Neural cell (in vitro differentiated cells): Measurements from ENCODE around the gene ADCY2. TPM values are rescaled to one million over a fixed set of nuclear protein-coding genes. Genes with fewer than 3 reads are reported as not detected.

Experiments used
- H2AFZ ChIP-seq: fragments of 200-600, 300-800 bp; sonication (generic), shearing (Covaris generic); 2 replicates; pipeline ENCODE4 v1.6.0; 2014; ENCODE audit warnings: low read depth, mild to moderate bottlenecking, antibody characterized with exemption, low read length, moderate library complexity
- H3F3A ChIP-seq: fragments of 200-600 bp; shearing (Covaris generic); 2 replicates; pipeline ENCODE4 v1.6.1; 2016; ENCODE audit warnings: mild to moderate bottlenecking, moderate library complexity, mixed read lengths, antibody characterized with exemption, low read length; ENCODE audit not compliant: insufficient read depth, poor library complexity, severe bottlenecking
- H3K27ac ChIP-seq: fragments of 200-600, 300-800 bp; sonication (generic), shearing (Covaris generic); 2 replicates; pipeline ENCODE4 v1.5.1; 2014; ENCODE audit warnings: mild to moderate bottlenecking, low read length, moderate library complexity
- H3K27me3 ChIP-seq: fragments of 300-800, 200-600 bp; sonication (generic), shearing (Covaris generic); 2 replicates; pipeline ENCODE4 v1.6.0; 2014; ENCODE audit warnings: mild to moderate bottlenecking, low read depth, low read length, moderate library complexity; ENCODE audit not compliant: insufficient read depth
- H3K36me3 ChIP-seq: fragments of 300-800, 200-600 bp; sonication (generic), shearing (Covaris generic); 2 replicates; pipeline ENCODE4 v1.5.1; 2014; ENCODE audit warnings: mild to moderate bottlenecking, antibody characterized with exemption, low read length, moderate library complexity; ENCODE audit not compliant: insufficient read depth
- H3K4me2 ChIP-seq: fragments of 300-800, 200-600 bp; sonication (generic), shearing (Covaris generic); 2 replicates; pipeline ENCODE4 v1.6.0; 2014; ENCODE audit warnings: mild to moderate bottlenecking, low read length
- H3K4me3 ChIP-seq: fragments of 300-800, 200-600 bp; sonication (generic), shearing (Covaris generic); 2 replicates; pipeline ENCODE4 v1.5.1; 2014; ENCODE audit warnings: mild to moderate bottlenecking, low read length, moderate library complexity
- H3K79me2 ChIP-seq: fragments of 200-600 bp; shearing (Covaris generic); replicated peaks from 2 replicates; pipeline ENCODE4 v1.6.0; 2014; ENCODE audit warnings: mild to moderate bottlenecking, low read length, moderate library complexity; ENCODE audit not compliant: insufficient read depth
- H3K9ac ChIP-seq: fragments of 300-800, 200-600 bp; sonication (generic), shearing (Covaris generic); 2 replicates; pipeline ENCODE4 v1.6.1; 2016; ENCODE audit warnings: mild to moderate bottlenecking, low read length, mixed read lengths
- H3K9me2 ChIP-seq: fragments of 200-600 bp; shearing (Covaris generic); 2 replicates; pipeline ENCODE4 v1.6.1; 2016; ENCODE audit warnings: mild to moderate bottlenecking, low read length, mixed read lengths; ENCODE audit not compliant: insufficient read depth
- H3K9me3 ChIP-seq: fragments of 200-600, 300-800 bp; sonication (generic), shearing (Covaris generic); 2 replicates; pipeline ENCODE4 v1.6.1; 2016; ENCODE audit warnings: mild to moderate bottlenecking, mixed run types, low read length, moderate library complexity, mixed read lengths
- H4K20me1 ChIP-seq: fragments of 200-600 bp; shearing (Covaris generic); 2 replicates; pipeline ENCODE4 v1.6.1; 2016; ENCODE audit warnings: mild to moderate bottlenecking, mixed run types; ENCODE audit not compliant: insufficient read depth
- EP300 ChIP-seq: fragments of 450-650 bp; conservative IDR thresholded peaks from 2 replicates; pipeline ENCODE4 v1.6.1; 2014; ENCODE audit warnings: antibody characterized with exemption, mild to moderate bottlenecking, moderate library complexity; ENCODE audit not compliant: poor library complexity, severe bottlenecking
- EZH2 ChIP-seq: fragments of 200-600, 300-800 bp; shearing (Covaris generic), sonication (generic); IDR thresholded peaks from 2 replicates; pipeline ENCODE4 v1.6.1; 2014; ENCODE audit warnings: antibody characterized with exemption, low read length, borderline replicate concordance, mild to moderate bottlenecking; ENCODE audit not compliant: insufficient read depth, poor library complexity, severe bottlenecking
- MXI1 ChIP-seq: fragments of 450-650 bp; conservative IDR thresholded peaks from 2 replicates; pipeline ENCODE4 v1.6.1; 2014; ENCODE audit warnings: antibody characterized with exemption, mild to moderate bottlenecking; ENCODE audit not compliant: poor library complexity, severe bottlenecking
- POLR2AphosphoS5 ChIP-seq: IDR thresholded peaks from 2 replicates; pipeline ENCODE4 v1.6.1; 2012
- RAD21 ChIP-seq: fragments of 450-650 bp; conservative IDR thresholded peaks from 2 replicates; pipeline ENCODE4 v1.6.1; 2014; ENCODE audit warnings: antibody characterized with exemption, mild to moderate bottlenecking, moderate library complexity
- SMC3 ChIP-seq: fragments of 450-650 bp; conservative IDR thresholded peaks from 2 replicates; pipeline ENCODE4 v1.6.1; 2014; ENCODE audit warnings: antibody characterized with exemption, mild to moderate bottlenecking, moderate library complexity; ENCODE audit not compliant: poor library complexity
- TAF1 ChIP-seq: IDR thresholded peaks from 2 replicates; pipeline ENCODE4 v1.6.1; 2012; ENCODE audit warnings: low read depth
- polyA plus RNA-seq: library from polyadenylated mRNA; depleted of rRNA; stranded (reverse); fragments of >200 nt; gene quantifications from 2 replicates; pipeline ENCODE4 v1.2.3, GENCODE V29; 2014
- TF ChIP-seq, protein P1 (sequence below): IDR thresholded peaks from 2 replicates; pipeline ENCODE4 v1.6.1; 2012; ENCODE audit warnings: borderline replicate concordance
- TF ChIP-seq, protein P2 (sequence below): fragments of 450-650 bp; IDR thresholded peaks from 2 replicates; pipeline ENCODE4 v1.5.1; 2014; ENCODE audit warnings: antibody characterized with exemption, mild to moderate bottlenecking, moderate library complexity; ENCODE audit not compliant: poor library complexity, severe bottlenecking

Gene ADCY2
- polyA plus RNA-seq, 1 donor from 2014 or later: 1.9 TPM

DNA sequence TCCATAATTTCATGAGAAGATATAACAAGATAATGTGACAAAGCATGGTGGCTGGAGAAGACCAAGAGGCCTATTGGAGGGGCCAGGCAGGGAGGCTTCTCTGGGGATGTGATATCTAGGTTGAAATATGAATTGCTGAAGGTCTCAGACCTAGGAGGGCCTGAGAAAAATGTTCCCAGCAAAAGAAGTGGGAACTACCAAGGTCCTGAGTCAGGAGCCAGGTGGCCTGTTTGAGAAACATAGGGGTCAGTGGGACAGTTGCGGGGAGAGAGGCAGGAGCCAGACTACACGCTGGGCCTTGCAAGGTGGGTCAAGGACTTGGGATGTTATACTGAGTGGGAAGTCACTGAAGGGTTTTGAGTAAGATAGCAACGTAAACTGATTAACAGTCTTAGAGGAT, 238.9 kb downstream of the ADCY2 start:
- Histone ChIP-seq H3F3A (no peaks in the 10 kb centered on the region), H3K27ac (no peak overlapping the region), H3K27me3 (no peaks in the 10 kb centered on the region), H4K20me1 (no peaks in the 10 kb centered on the region), H3K36me3 (no peaks in the 10 kb centered on the region), H3K79me2 (no peaks in the 10 kb centered on the region), H3K4me2 (no peak overlapping the region), H3K9me3 (no peaks in the 10 kb centered on the region), H3K4me3 (no peak overlapping the region), H3K9ac (no peak overlapping the region), H2AFZ (no peak overlapping the region), H3K9me2 (no peaks in the 10 kb centered on the region)
- TF ChIP-seq MXI1: no peak
- TF ChIP-seq EP300: no peak
- no peak for TF ChIP-seq TAF1
- TF ChIP-seq, protein P1, sequence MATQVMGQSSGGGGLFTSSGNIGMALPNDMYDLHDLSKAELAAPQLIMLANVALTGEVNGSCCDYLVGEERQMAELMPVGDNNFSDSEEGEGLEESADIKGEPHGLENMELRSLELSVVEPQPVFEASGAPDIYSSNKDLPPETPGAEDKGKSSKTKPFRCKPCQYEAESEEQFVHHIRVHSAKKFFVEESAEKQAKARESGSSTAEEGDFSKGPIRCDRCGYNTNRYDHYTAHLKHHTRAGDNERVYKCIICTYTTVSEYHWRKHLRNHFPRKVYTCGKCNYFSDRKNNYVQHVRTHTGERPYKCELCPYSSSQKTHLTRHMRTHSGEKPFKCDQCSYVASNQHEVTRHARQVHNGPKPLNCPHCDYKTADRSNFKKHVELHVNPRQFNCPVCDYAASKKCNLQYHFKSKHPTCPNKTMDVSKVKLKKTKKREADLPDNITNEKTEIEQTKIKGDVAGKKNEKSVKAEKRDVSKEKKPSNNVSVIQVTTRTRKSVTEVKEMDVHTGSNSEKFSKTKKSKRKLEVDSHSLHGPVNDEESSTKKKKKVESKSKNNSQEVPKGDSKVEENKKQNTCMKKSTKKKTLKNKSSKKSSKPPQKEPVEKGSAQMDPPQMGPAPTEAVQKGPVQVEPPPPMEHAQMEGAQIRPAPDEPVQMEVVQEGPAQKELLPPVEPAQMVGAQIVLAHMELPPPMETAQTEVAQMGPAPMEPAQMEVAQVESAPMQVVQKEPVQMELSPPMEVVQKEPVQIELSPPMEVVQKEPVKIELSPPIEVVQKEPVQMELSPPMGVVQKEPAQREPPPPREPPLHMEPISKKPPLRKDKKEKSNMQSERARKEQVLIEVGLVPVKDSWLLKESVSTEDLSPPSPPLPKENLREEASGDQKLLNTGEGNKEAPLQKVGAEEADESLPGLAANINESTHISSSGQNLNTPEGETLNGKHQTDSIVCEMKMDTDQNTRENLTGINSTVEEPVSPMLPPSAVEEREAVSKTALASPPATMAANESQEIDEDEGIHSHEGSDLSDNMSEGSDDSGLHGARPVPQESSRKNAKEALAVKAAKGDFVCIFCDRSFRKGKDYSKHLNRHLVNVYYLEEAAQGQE: no peak

DNA sequence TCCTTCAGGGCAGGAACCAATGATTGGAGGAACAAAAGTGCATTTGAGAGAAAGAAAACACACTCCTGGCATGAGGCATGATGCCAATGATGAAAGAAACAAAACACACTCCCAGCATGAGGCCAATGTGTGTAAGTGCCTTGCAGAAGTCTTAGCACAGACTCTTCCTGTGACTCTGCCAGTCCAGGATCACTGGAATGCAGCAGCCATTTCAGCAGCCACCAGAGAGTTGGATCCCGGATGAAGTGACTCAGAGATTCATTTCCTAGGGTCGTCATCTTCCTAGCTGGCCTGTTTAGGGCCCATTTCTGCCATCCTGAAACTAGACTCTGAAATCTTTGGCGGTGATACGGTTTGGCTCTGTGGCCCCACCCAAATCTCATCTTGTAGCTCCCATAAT, 242.5 kb downstream of the ADCY2 start:
- TF ChIP-seq, protein P1: no peak
- no peak for TF ChIP-seq POLR2AphosphoS5
- TF ChIP-seq, protein P2, sequence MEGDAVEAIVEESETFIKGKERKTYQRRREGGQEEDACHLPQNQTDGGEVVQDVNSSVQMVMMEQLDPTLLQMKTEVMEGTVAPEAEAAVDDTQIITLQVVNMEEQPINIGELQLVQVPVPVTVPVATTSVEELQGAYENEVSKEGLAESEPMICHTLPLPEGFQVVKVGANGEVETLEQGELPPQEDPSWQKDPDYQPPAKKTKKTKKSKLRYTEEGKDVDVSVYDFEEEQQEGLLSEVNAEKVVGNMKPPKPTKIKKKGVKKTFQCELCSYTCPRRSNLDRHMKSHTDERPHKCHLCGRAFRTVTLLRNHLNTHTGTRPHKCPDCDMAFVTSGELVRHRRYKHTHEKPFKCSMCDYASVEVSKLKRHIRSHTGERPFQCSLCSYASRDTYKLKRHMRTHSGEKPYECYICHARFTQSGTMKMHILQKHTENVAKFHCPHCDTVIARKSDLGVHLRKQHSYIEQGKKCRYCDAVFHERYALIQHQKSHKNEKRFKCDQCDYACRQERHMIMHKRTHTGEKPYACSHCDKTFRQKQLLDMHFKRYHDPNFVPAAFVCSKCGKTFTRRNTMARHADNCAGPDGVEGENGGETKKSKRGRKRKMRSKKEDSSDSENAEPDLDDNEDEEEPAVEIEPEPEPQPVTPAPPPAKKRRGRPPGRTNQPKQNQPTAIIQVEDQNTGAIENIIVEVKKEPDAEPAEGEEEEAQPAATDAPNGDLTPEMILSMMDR: no peak
- TF ChIP-seq EP300: no peak
- TF ChIP-seq SMC3: no peak
- no peak for TF ChIP-seq MXI1
- TF ChIP-seq TAF1: no peak
- TF ChIP-seq EZH2: no peak
- TF ChIP-seq RAD21: no peak
- H3K27ac ChIP-seq: no peak overlapping the region

More for the DNA sequence above, 242.5 kb downstream of the ADCY2 start:
- Histone ChIP-seq H4K20me1 (no peaks in the 10 kb centered on the region), H3K9me3 (no peaks in the 10 kb centered on the region), H3K4me3 (no peak overlapping the region), H3K9me2 (no peaks in the 10 kb centered on the region), H3K27me3 (no peaks in the 10 kb centered on the region), H2AFZ (no peak overlapping the region), H3K79me2 (no peaks in the 10 kb centered on the region), H3K36me3 (no peaks in the 10 kb centered on the region), H3K9ac (no peak overlapping the region), H3F3A (no peaks in the 10 kb centered on the region), H3K4me2 (no peak overlapping the region)
